SU-DHL-6 (cell line): ENCODE data around the gene CYP26A1.

ENCODE experiments used
- H2AFZ ChIP-seq: fragments of 200-600 bp; sonication (generic); 2 replicates; pipeline ENCODE4 v1.6.1; 2014; ENCODE audit warnings: low read depth, mild to moderate bottlenecking, moderate library complexity, mixed read lengths, antibody characterized with exemption, low read length; ENCODE audit not compliant: severe bottlenecking
- H3F3A ChIP-seq: fragments of 200-600 bp; shearing (Covaris generic); 2 replicates; pipeline ENCODE4 v1.6.0; 2016; ENCODE audit warnings: antibody characterized with exemption, mild to moderate bottlenecking; ENCODE audit not compliant: insufficient read depth
- H3K27ac ChIP-seq: fragments of 200-600 bp; sonication (generic); 2 replicates; pipeline ENCODE4 v1.5.1; 2016; ENCODE audit warnings: low read depth, mild to moderate bottlenecking, low read length, moderate library complexity, mixed read lengths
- H3K27me3 ChIP-seq: fragments of 200-600 bp; sonication (generic), shearing (Covaris generic); 2 replicates; pipeline ENCODE4 v1.6.0; 2014; ENCODE audit warnings: mild to moderate bottlenecking, low read length
- H3K36me3 ChIP-seq: fragments of 200-600 bp; sonication (generic); 2 replicates; pipeline ENCODE4 v1.6.1; 2014; ENCODE audit warnings: mild to moderate bottlenecking, low read length, mixed read lengths
- H3K4me2 ChIP-seq: fragments of 300-600, 200-600 bp; shearing (Covaris generic), sonication (generic); 2 replicates; pipeline ENCODE4 v1.6.0; 2014; ENCODE audit warnings: low read length, low read depth, mild to moderate bottlenecking; ENCODE audit not compliant: poor library complexity, severe bottlenecking
- H3K4me3 ChIP-seq: fragments of 200-600 bp; sonication (generic); 2 replicates; pipeline ENCODE4 v1.5.1; 2014; ENCODE audit warnings: antibody characterized with exemption, low read length, mild to moderate bottlenecking, mixed read lengths; ENCODE audit not compliant: insufficient read depth, poor library complexity, severe bottlenecking
- H3K79me2 ChIP-seq: fragments of 200-600 bp; sonication (generic); 2 replicates; pipeline ENCODE4 v1.6.1; 2014; ENCODE audit warnings: mild to moderate bottlenecking, low read length, moderate library complexity; ENCODE audit not compliant: insufficient read depth
- H3K9ac ChIP-seq: fragments of 200-600 bp; sonication (generic); 2 replicates; pipeline ENCODE4 v1.7.0; 2014; ENCODE audit warnings: mild to moderate bottlenecking, low read length
- H3K9me2 ChIP-seq: fragments of 200-600 bp; sonication (generic); replicated peaks from 2 replicates; pipeline ENCODE4 v1.6.1; 2014; ENCODE audit warnings: low read length; ENCODE audit not compliant: insufficient read depth
- H3K9me3 ChIP-seq: fragments of 200-600 bp; sonication (generic); 2 replicates; pipeline ENCODE4 v1.6.1; 2014; ENCODE audit warnings: low read length, mixed read lengths; ENCODE audit not compliant: insufficient read depth
- H4K20me1 ChIP-seq: fragments of 200-600 bp; sonication (generic); 2 replicates; pipeline ENCODE4 v1.6.1; 2014; ENCODE audit warnings: low read depth, mild to moderate bottlenecking, antibody characterized with exemption, low read length, moderate library complexity, mixed read lengths
- CTCF ChIP-seq: fragments of 200-600 bp; sonication (generic); IDR thresholded peaks from one replicate; pipeline ENCODE4 v1.5.1; 2017; ENCODE audit warnings: antibody characterized with exemption, mild to moderate bottlenecking, low read length, moderate library complexity; ENCODE audit not compliant: insufficient read depth, poor library complexity, severe bottlenecking
- EZH2phosphoT487 ChIP-seq: fragments of 200-600 bp; sonication (generic), shearing (Covaris generic); conservative IDR thresholded peaks from 2 replicates; pipeline ENCODE4 v1.6.1; 2018; ENCODE audit warnings: mild to moderate bottlenecking, antibody characterized with exemption, low read length, moderate library complexity, mixed read lengths

Gene CYP26A1

GRCh38 chr10:93074597-93075368 is 1.1 kb downstream of the CYP26A1 start:
- Histone ChIP-seq H2AFZ (no peak overlapping the region), H3K4me2 (peak overlapping the region; percentile 58), H4K20me1 (no peaks in the 10 kb centered on the region), H3K27me3 (no peaks in the 10 kb centered on the region), H3K27ac (no peak overlapping the region), H3K79me2 (no peaks in the 10 kb centered on the region), H3K9ac (no peak overlapping the region), H3K36me3 (no peaks in the 10 kb centered on the region), H3F3A (no peaks in the 10 kb centered on the region), H3K9me2 (no peaks in the 10 kb centered on the region), H3K9me3 (no peaks in the 10 kb centered on the region), H3K4me3 (no peak overlapping the region)
- TF ChIP-seq CTCF (no peak), EZH2phosphoT487 (no peak)

GRCh38 chr10:93075369-93076221 is 1.9 kb downstream of the CYP26A1 start:
- H2AFZ ChIP-seq = no peak overlapping the region
- TF ChIP-seq CTCF (no peak), EZH2phosphoT487 (no peak)
- no peak overlapping the region for H3K4me3 ChIP-seq
- H3K27ac ChIP-seq = no peak overlapping the region
- no peaks in the 10 kb centered on the region for H3K27me3 ChIP-seq
- H3K4me2 ChIP-seq = no peak overlapping the region
- H4K20me1 ChIP-seq = no peaks in the 10 kb centered on the region
- H3K9me3 ChIP-seq = no peaks in the 10 kb centered on the region
- no peaks in the 10 kb centered on the region for H3K36me3 ChIP-seq
- H3K9ac ChIP-seq = no peak overlapping the region
- H3K9me2 ChIP-seq = no peaks in the 10 kb centered on the region
- H3F3A ChIP-seq = no peaks in the 10 kb centered on the region
- H3K79me2 ChIP-seq = no peaks in the 10 kb centered on the region

DNA sequence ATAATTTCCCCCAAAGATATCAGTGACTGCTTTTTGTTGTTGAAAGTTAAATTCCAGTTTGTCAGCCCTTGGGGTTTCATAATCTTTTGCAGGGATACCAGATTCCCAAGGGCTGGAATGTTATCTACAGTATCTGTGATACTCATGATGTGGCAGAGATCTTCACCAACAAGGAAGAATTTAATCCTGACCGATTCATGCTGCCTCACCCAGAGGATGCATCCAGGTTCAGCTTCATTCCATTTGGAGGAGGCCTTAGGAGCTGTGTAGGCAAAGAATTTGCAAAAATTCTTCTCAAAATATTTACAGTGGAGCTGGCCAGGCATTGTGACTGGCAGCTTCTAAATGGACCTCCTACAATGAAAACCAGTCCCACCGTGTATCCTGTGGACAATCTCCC is 3.2 kb downstream of the CYP26A1 start:
- H3K36me3 ChIP-seq = no peaks in the 10 kb centered on the region
- no peaks in the 10 kb centered on the region for H3K79me2 ChIP-seq
- H4K20me1 ChIP-seq = no peaks in the 10 kb centered on the region
- H3K9me2 ChIP-seq = no peaks in the 10 kb centered on the region
- no peak overlapping the region for H2AFZ ChIP-seq
- H3K27ac ChIP-seq = no peak overlapping the region
- H3K9ac ChIP-seq = no peak overlapping the region
- H3K27me3 ChIP-seq = no peaks in the 10 kb centered on the region
- no peak overlapping the region for H3K4me3 ChIP-seq
- H3K9me3 ChIP-seq = no peaks in the 10 kb centered on the region
- H3K4me2 ChIP-seq = no peak overlapping the region
- no peak for TF ChIP-seq EZH2phosphoT487
- H3F3A ChIP-seq = no peaks in the 10 kb centered on the region

- H2AFZ ChIP-seq = no peak overlapping the region
- no peaks in the 10 kb centered on the region for H3K79me2 ChIP-seq
- no peaks in the 10 kb centered on the region for H3K36me3 ChIP-seq
- no peaks in the 10 kb centered on the region for H4K20me1 ChIP-seq
- H3K4me3 ChIP-seq = no peak overlapping the region
- TF ChIP-seq EZH2phosphoT487 (no peak), CTCF (no peak)
- no peak overlapping the region for H3K27ac ChIP-seq
- no peaks in the 10 kb centered on the region for H3K9me3 ChIP-seq
- H3F3A ChIP-seq = no peaks in the 10 kb centered on the region
- no peak overlapping the region for H3K4me2 ChIP-seq
- H3K9ac ChIP-seq = no peak overlapping the region
- no peaks in the 10 kb centered on the region for H3K9me2 ChIP-seq
- no peaks in the 10 kb centered on the region for H3K27me3 ChIP-seq
These were observed 4.2 kb downstream of the CYP26A1 start for GRCh38 chr10:93077860-93078337.
